ENCODE data around the gene ZSWIM5. TPM values are rescaled to one million over a fixed set of nuclear protein-coding genes. Genes with fewer than 3 reads are reported as not detected.

ZSWIM5 gene
- total and polyA plus RNA-seq, 9 of the 15 experiments (the other 6 are each of a cell fraction or from before 2014, with no cell fraction given): under 0.01 to 0.07 (median 0.03) TPM; not detected in 3

DNA sequence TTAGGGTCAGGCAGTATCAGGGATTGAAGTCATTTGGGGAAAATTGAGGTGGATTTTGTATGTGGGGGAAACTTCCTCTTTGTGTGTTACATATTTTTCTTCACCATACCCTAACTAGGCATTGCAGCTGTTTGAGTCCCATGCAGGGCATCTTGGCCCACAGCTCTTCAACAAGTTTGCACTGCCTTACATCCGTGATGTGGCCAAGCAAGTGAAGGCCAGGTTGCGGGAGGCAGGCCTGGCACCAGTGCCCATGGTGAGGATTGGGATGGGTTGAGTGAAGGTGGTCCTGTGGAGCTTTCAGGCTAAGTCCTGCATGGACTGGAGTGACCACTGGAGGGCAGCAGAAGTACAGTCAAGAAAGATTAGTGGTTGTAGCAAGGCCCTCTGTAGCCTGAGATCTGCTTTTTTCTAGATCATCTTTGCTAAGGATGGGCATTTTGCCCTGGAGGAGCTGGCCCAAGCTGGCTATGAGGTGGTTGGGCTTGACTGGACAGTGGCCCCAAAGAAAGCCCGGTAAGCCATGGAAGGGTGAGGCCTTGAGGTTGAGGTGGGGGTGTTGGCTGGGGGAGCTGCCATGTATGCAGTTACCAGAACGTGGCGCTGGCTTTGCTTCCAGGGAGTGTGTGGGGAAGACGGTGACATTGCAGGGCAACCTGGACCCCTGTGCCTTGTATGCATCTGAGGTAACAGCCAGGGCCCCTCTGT, 191.9 kb downstream of the ZSWIM5 start (continued):
- TF ChIP-seq, protein P1, sequence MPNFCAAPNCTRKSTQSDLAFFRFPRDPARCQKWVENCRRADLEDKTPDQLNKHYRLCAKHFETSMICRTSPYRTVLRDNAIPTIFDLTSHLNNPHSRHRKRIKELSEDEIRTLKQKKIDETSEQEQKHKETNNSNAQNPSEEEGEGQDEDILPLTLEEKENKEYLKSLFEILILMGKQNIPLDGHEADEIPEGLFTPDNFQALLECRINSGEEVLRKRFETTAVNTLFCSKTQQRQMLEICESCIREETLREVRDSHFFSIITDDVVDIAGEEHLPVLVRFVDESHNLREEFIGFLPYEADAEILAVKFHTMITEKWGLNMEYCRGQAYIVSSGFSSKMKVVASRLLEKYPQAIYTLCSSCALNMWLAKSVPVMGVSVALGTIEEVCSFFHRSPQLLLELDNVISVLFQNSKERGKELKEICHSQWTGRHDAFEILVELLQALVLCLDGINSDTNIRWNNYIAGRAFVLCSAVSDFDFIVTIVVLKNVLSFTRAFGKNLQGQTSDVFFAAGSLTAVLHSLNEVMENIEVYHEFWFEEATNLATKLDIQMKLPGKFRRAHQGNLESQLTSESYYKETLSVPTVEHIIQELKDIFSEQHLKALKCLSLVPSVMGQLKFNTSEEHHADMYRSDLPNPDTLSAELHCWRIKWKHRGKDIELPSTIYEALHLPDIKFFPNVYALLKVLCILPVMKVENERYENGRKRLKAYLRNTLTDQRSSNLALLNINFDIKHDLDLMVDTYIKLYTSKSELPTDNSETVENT (CRISPR knock-in tag; IDR thresholded peaks at IDR 0.05): 0 out of 2 replicates have a peak, but pooled peaks have one; percentile 13
- TF ChIP-seq ZNF239 (CRISPR knock-in tag; IDR thresholded peaks at IDR 0.05) (no peak), ETV5 (CRISPR knock-in tag; IDR thresholded peaks at IDR 0.05; ENCODE audit: low read depth) (0 out of 2 replicates have a peak, but pooled peaks have one; percentile 54), KLF13 (tag; IDR thresholded peaks at IDR 0.05; ENCODE audit: borderline replicate concordance, low read depth) (no peak), HNRNPLL (IDR thresholded peaks at IDR 0.05; ENCODE audit: low read depth, low read length, poor library complexity, severe bottlenecking) (peak; percentile 9), ZNF311 (CRISPR knock-in tag; IDR thresholded peaks at IDR 0.05) (no peak), CREB1 (IDR thresholded peaks at IDR 0.05) (no peak), CREB1 (CRISPR knock-in tag; IDR thresholded peaks at IDR 0.05) (0 out of 2 replicates have a peak, but pooled peaks have one; percentile 3), ARHGAP35 (IDR thresholded peaks at IDR 0.05; ENCODE audit: partially characterized antibody) (no peak), TCF7 (IDR thresholded peaks at IDR 0.05; ENCODE audit: borderline replicate concordance) (no peak)
- TF ChIP-seq, protein P2, sequence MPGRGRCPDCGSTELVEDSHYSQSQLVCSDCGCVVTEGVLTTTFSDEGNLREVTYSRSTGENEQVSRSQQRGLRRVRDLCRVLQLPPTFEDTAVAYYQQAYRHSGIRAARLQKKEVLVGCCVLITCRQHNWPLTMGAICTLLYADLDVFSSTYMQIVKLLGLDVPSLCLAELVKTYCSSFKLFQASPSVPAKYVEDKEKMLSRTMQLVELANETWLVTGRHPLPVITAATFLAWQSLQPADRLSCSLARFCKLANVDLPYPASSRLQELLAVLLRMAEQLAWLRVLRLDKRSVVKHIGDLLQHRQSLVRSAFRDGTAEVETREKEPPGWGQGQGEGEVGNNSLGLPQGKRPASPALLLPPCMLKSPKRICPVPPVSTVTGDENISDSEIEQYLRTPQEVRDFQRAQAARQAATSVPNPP (IDR thresholded peaks at IDR 0.05; ENCODE audit: borderline replicate concordance, insufficient read depth, insufficient read length): no peak
- TF ChIP-seq, protein P3, sequence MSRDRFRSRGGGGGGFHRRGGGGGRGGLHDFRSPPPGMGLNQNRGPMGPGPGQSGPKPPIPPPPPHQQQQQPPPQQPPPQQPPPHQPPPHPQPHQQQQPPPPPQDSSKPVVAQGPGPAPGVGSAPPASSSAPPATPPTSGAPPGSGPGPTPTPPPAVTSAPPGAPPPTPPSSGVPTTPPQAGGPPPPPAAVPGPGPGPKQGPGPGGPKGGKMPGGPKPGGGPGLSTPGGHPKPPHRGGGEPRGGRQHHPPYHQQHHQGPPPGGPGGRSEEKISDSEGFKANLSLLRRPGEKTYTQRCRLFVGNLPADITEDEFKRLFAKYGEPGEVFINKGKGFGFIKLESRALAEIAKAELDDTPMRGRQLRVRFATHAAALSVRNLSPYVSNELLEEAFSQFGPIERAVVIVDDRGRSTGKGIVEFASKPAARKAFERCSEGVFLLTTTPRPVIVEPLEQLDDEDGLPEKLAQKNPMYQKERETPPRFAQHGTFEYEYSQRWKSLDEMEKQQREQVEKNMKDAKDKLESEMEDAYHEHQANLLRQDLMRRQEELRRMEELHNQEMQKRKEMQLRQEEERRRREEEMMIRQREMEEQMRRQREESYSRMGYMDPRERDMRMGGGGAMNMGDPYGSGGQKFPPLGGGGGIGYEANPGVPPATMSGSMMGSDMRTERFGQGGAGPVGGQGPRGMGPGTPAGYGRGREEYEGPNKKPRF (IDR thresholded peaks at IDR 0.05; ENCODE audit: low read depth, low read length): no peak
